ENCODE data around the gene DERA.

Gene DERA

GRCh38 chr12:16076557-16076956 lies 165.4 kb downstream of the DERA start:
- DNase-seq (ENCODE audit: low read depth), result peak; percentile 48

DNA sequence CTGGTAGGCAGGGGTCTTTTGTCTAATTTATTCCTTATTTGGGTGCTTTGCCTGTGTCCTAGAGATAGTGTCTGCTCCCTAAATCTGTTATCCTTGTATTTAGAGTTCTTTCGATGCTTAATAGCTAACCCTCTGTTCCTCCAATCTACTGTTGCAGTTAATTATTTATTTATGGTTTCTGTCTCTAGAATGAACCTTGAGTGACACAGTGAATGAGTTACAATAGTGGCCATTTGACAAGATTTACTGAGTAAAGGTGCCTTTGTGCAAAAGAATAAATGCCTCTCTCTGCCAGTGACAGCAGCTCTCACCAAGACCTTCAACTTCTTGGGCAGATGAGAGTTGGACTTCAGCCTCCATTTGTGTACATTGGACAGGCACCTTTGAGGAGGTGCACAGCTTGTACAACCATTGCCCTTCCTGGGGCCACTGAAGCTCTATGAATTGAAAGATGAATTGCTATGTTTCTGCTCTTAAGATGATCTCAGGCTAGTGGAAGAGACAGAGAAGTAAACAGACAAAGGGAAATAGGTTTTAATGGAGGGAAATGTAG lies 165.9 kb downstream of the DERA start:
- DNase-seq (ENCODE audit: low read depth), result no peak

GRCh38 chr12:16086462-16086861 lies 175.3 kb downstream of the DERA start:
- no peak for DNase-seq (ENCODE audit: low read depth)

- no peak for DNase-seq (ENCODE audit: low read depth)
Observed at GRCh38 chr12:16086942-16087341, 175.8 kb downstream of the DERA start.

Measured in ELR (cell line).